ENCODE results near the gene DBT. TPM values are rescaled to one million over a fixed set of nuclear protein-coding genes. Genes with fewer than 3 reads are reported as not detected.
"Not testable (repeated sequence)": the region's sequence is repeated elsewhere in the genome, so short reads cannot be mapped to it uniquely, and the experiment has no call there.

The DBT gene
- total RNA-seq, 6 donors from 2014 or later, result 4.4 to 17.1 (median 9.8) TPM

GRCh38 chr1:100246738-100247137, 2.9 kb downstream of the DBT start:
- H3K27me3 ChIP-seq, result no peaks in the 10 kb centered on the region
- DNase-seq (no peak), ATAC-seq (ENCODE audit: low FRiP score in 2 of 2) (no peak)
- no peak overlapping the region for H3K4me3 ChIP-seq
- no peak overlapping the region for H3K27ac ChIP-seq
- no peaks in the 10 kb centered on the region for H3K36me3 ChIP-seq
- peaks cover 9 to 16% (median 15%) of the 10 kb centered on the region in 4 donors for H3K4me1 ChIP-seq
- no peak for TF ChIP-seq EP300 (IDR thresholded peaks at IDR 0.05)
- TF ChIP-seq POLR2AphosphoS5 (IDR thresholded peaks at IDR 0.05), result no peak
- no peak for TF ChIP-seq CTCF (IDR thresholded peaks at IDR 0.05)
- no peak for TF ChIP-seq POLR2A (IDR thresholded peaks at IDR 0.05)
- 70 to 80% methylated on average over 4 of the region's 4 CpGs for WGBS, 2 donors
- no peaks in the 10 kb centered on the region for H3K9me3 ChIP-seq

GRCh38 chr1:100240631-100241030, 9.0 kb downstream of the DBT start:
- H3K27me3 ChIP-seq, result no peaks in the 10 kb centered on the region
- no peak overlapping the region for H3K4me3 ChIP-seq
- TF ChIP-seq CTCF (IDR thresholded peaks at IDR 0.05) (no peak), POLR2AphosphoS5 (IDR thresholded peaks at IDR 0.05) (no peak), POLR2A (IDR thresholded peaks at IDR 0.05) (no peak), EP300 (IDR thresholded peaks at IDR 0.05) (no peak)
- peaks cover 0 to 16% (median 9%) of the 10 kb centered on the region in 4 donors for H3K4me1 ChIP-seq
- ATAC-seq (ENCODE audit: low FRiP score in 2 of 2) (no peak), DNase-seq (no peak)
- 61 to 70% methylated on average over 4 of the region's 4 CpGs for WGBS, 2 donors
- H3K27ac ChIP-seq, result peak overlapping the region in 2 of 4 donors; percentile 15 to 54
- peaks cover 0 to 24% (median 0%) of the 10 kb centered on the region in 4 donors for H3K36me3 ChIP-seq
- H3K9me3 ChIP-seq, result no peaks in the 10 kb centered on the region

GRCh38 chr1:100239961-100240360, 9.7 kb downstream of the DBT start:
- Histone ChIP-seq H3K27me3 (no peaks in the 10 kb centered on the region), H3K36me3 (peaks cover 0 to 27% (median 0%) of the 10 kb centered on the region in 4 donors), H3K4me1 (peaks cover 0 to 16% (median 7%) of the 10 kb centered on the region in 4 donors), H3K27ac (peak overlapping the region in 3 of 4 donors; percentile 15 to 54 (median 16)), H3K9me3 (no peaks in the 10 kb centered on the region), H3K4me3 (no peak overlapping the region)
- no peak for ATAC-seq (ENCODE audit: low FRiP score in 2 of 2)
- TF ChIP-seq POLR2A (IDR thresholded peaks at IDR 0.05) (no peak), CTCF (IDR thresholded peaks at IDR 0.05) (no peak), POLR2AphosphoS5 (IDR thresholded peaks at IDR 0.05) (no peak), EP300 (IDR thresholded peaks at IDR 0.05) (no peak)
- no peak for DNase-seq

- no peak overlapping the region for H3K4me3 ChIP-seq
- H3K9me3 ChIP-seq, result no peaks in the 10 kb centered on the region
- H3K27ac ChIP-seq, result no peak overlapping the region
- ATAC-seq (ENCODE audit: low FRiP score in 2 of 2) (no peak), DNase-seq (no peak)
- peaks cover 0 to 16% (median 7%) of the 10 kb centered on the region in 4 donors for H3K4me1 ChIP-seq
- no peaks in the 10 kb centered on the region for H3K27me3 ChIP-seq
- peaks cover 0 to 52% (median 4%) of the 10 kb centered on the region in 4 donors for H3K36me3 ChIP-seq
- WGBS, 2 donors, result 93 to 95% methylated on average over 3 of the region's 3 CpGs
- TF ChIP-seq POLR2A (IDR thresholded peaks at IDR 0.05) (no peak), EP300 (IDR thresholded peaks at IDR 0.05) (no peak), POLR2AphosphoS5 (IDR thresholded peaks at IDR 0.05) (no peak), CTCF (IDR thresholded peaks at IDR 0.05) (no peak)
Observed at GRCh38 chr1:100237091-100237490, 12.5 kb downstream of the DBT start.

- H3K27me3 ChIP-seq, result no peaks in the 10 kb centered on the region
- H3K4me1 ChIP-seq, result peaks cover 0 to 4% (median under 1%) of the 10 kb centered on the region in 4 donors
- DNase-seq (no peak), ATAC-seq (ENCODE audit: low FRiP score in 2 of 2) (no peak)
- peaks cover 0 to 64% (median 4%) of the 10 kb centered on the region in 4 donors for H3K36me3 ChIP-seq
- no peaks in the 10 kb centered on the region for H3K9me3 ChIP-seq
- TF ChIP-seq CTCF (IDR thresholded peaks at IDR 0.05) (no peak), POLR2A (IDR thresholded peaks at IDR 0.05) (no peak), POLR2AphosphoS5 (IDR thresholded peaks at IDR 0.05) (no peak), EP300 (IDR thresholded peaks at IDR 0.05) (no peak)
- H3K4me3 ChIP-seq, result no peak overlapping the region
- WGBS, 2 donors, result 89 to 97% methylated on average over 1 of the region's 1 CpG
- no peak overlapping the region for H3K27ac ChIP-seq
Observed at GRCh38 chr1:100234432-100234831, 15.2 kb downstream of the DBT start.

GRCh38 chr1:100233566-100233965, 16.1 kb downstream of the DBT start:
- H3K27ac ChIP-seq; DNase-seq; H3K9me3 ChIP-seq; ATAC-seq (ENCODE audit: low FRiP score in 2 of 2); H3K4me3 ChIP-seq; H3K27me3 ChIP-seq; H3K4me1 ChIP-seq: not testable (repeated sequence)
- H3K36me3 ChIP-seq, result peaks cover 0 to 56% (median 4%) of the 10 kb centered on the region in 4 donors
- WGBS, 2 donors, result 88 to 94% methylated on average over 4 of the region's 4 CpGs
